Peyer's patch (tissue), 4 donors: Measurements from ENCODE around the gene ZNF750. TPM values are rescaled to one million over a fixed set of nuclear protein-coding genes. Genes with fewer than 3 reads are reported as not detected.

Source experiments
- DNase-seq, 3 donors: peaks; one replicate each; pipeline ENCODE4 v3.0.0-alpha.2; 2017 to 2019
- H3K27ac ChIP-seq, 4 donors: fragments of 200-600 bp; sonication (generic); one replicate each; pipeline ENCODE4 v1.5.1; 2016 to 2019
- H3K27me3 ChIP-seq, 2 donors: fragments of 200-600 bp; sonication (generic); one replicate each; pipeline ENCODE4 v1.5.1; 2019
- H3K36me3 ChIP-seq, 3 donors: fragments of 200-600 bp; sonication (generic); one replicate each; pipeline ENCODE4 v1.5.1; 2016 to 2019
- H3K4me1 ChIP-seq, 4 donors: fragments of 200-600 bp; sonication (generic); one replicate each; pipeline ENCODE4 v1.5.1; 2016 to 2019
- H3K4me3 ChIP-seq, 4 donors: fragments of 200-600 bp; sonication (generic); 1 replicate in 3 of 4; 2 replicates in 1 of 4; pipeline ENCODE4 v1.5.1; 2016 to 2019; ENCODE audit warnings: mild to moderate bottlenecking in 1 of 4
- H3K9me3 ChIP-seq, 4 donors: fragments of 200-600 bp; sonication (generic); one replicate each; pipeline ENCODE4 v1.5.1; 2016 to 2019; ENCODE audit warnings: mild to moderate bottlenecking in 1 of 4
- CTCF ChIP-seq, 6 experiments: fragments of 450-650 bp in 4 of 6; fragments of 200-600 bp in 2 of 6; sonication (generic) in 1 of 6; IDR thresholded peaks; one replicate each; pipeline ENCODE4 v1.5.1; 2017 to 2019; ENCODE audit warnings: antibody characterized with exemption in 6 of 6, mild to moderate bottlenecking in 3 of 6, moderate library complexity in 1 of 6
- POLR2A ChIP-seq, 2 donors: fragments of 450-650 bp; IDR thresholded peaks; one replicate each; pipeline ENCODE4 v1.5.1; 2017; ENCODE audit warnings: antibody characterized with exemption in 2 of 2, mild to moderate bottlenecking in 2 of 2, moderate library complexity in 2 of 2
- total RNA-seq, 4 donors: library from RNA; depleted of rRNA; stranded (reverse); fragments of >200 nt; gene quantifications; one replicate each; pipeline ENCODE4 v1.1.0, GENCODE V29; 2016

ZNF750 gene
- total RNA-seq, 4 donors from 2014 or later, result not detected

GRCh38 chr17:82814834-82815233 is 25.0 kb downstream of the ZNF750 start:
- Histone ChIP-seq H3K27ac (no peak overlapping the region), H3K36me3 (peaks cover 0 to 53% (median 0%) of the 10 kb centered on the region in 3 donors), H3K4me3 (no peak overlapping the region), H3K4me1 (no peaks in the 10 kb centered on the region), H3K9me3 (peaks cover 0 to 2% (median 0%) of the 10 kb centered on the region in 4 donors), H3K27me3 (no peaks in the 10 kb centered on the region)
- DNase-seq, result no peak
- no peak for TF ChIP-seq POLR2A (IDR thresholded peaks at IDR 0.05)
- no peak for TF ChIP-seq CTCF (IDR thresholded peaks at IDR 0.05)

- DNase-seq, result no peak
- TF ChIP-seq POLR2A (IDR thresholded peaks at IDR 0.05), result no peak
- TF ChIP-seq CTCF (IDR thresholded peaks at IDR 0.05), result no peak
These were observed 26.3 kb downstream of the ZNF750 start for GRCh38 chr17:82813299-82814051.

GRCh38 chr17:82812601-82813000 is 27.2 kb downstream of the ZNF750 start:
- H3K36me3 ChIP-seq, result peaks cover 0 to 44% (median 0%) of the 10 kb centered on the region in 3 donors

More at GRCh38 chr17:82813299-82814051, 26.3 kb downstream of the ZNF750 start:
- Histone ChIP-seq H3K4me1 (no peaks in the 10 kb centered on the region), H3K4me3 (no peak overlapping the region), H3K36me3 (peaks cover 0 to 46% (median 0%) of the 10 kb centered on the region in 3 donors), H3K9me3 (no peaks in the 10 kb centered on the region), H3K27ac (no peak overlapping the region), H3K27me3 (no peaks in the 10 kb centered on the region)

GRCh38 chr17:82812058-82812457 is 27.8 kb downstream of the ZNF750 start:
- TF ChIP-seq POLR2A (IDR thresholded peaks at IDR 0.05) (no peak), CTCF (IDR thresholded peaks at IDR 0.05) (no peak)
- H3K4me1 ChIP-seq, result no peaks in the 10 kb centered on the region
- DNase-seq, result no peak
- no peak overlapping the region for H3K4me3 ChIP-seq
- no peak overlapping the region for H3K27ac ChIP-seq
- H3K9me3 ChIP-seq, result no peaks in the 10 kb centered on the region
- no peaks in the 10 kb centered on the region for H3K27me3 ChIP-seq
- peaks cover 0 to 47% (median 0%) of the 10 kb centered on the region in 3 donors for H3K36me3 ChIP-seq

More at GRCh38 chr17:82812601-82813000, 27.2 kb downstream of the ZNF750 start:
- H3K27me3 ChIP-seq, result no peaks in the 10 kb centered on the region
- DNase-seq, result no peak
- no peak overlapping the region for H3K4me3 ChIP-seq
- H3K27ac ChIP-seq, result no peak overlapping the region
- no peaks in the 10 kb centered on the region for H3K4me1 ChIP-seq
- H3K9me3 ChIP-seq, result no peaks in the 10 kb centered on the region
- TF ChIP-seq CTCF (IDR thresholded peaks at IDR 0.05) (no peak), POLR2A (IDR thresholded peaks at IDR 0.05) (no peak)

- H3K4me3 ChIP-seq, result no peak overlapping the region
- DNase-seq, result no peak
- no peak for TF ChIP-seq CTCF (IDR thresholded peaks at IDR 0.05)
- TF ChIP-seq POLR2A (IDR thresholded peaks at IDR 0.05), result no peak
- no peak overlapping the region for H3K27ac ChIP-seq
- no peaks in the 10 kb centered on the region for H3K27me3 ChIP-seq
- peaks cover 0 to 51% (median 0%) of the 10 kb centered on the region in 3 donors for H3K36me3 ChIP-seq
- H3K9me3 ChIP-seq, result no peaks in the 10 kb centered on the region
- H3K4me1 ChIP-seq, result no peaks in the 10 kb centered on the region
These were observed 29.0 kb downstream of the ZNF750 start for GRCh38 chr17:82810644-82811430.
